Amniotic stem cell (primary cell): ENCODE results near the gene ID1.
A peak's percentile ranks its signal among the peaks of the same experiment; 100 is the strongest.
"Not testable (repeated sequence)": the region's sequence is repeated elsewhere in the genome, so short reads cannot be mapped to it uniquely, and the experiment has no call there.

Experiments
- DNase-seq: peaks from one replicate; lab custom pipeline; 2025; lab: John Stamatoyannopoulos, UW

Gene ID1

GRCh38 chr20:31573555-31574321, 31.4 kb upstream of the ID1 start:
- DNase-seq: no peak

GRCh38 chr20:31574986-31575385, 30.1 kb upstream of the ID1 start:
- not testable (repeated sequence) for DNase-seq

- DNase-seq: no peak
Observed at GRCh38 chr20:31576751-31577150, 28.3 kb upstream of the ID1 start.

- no peak for DNase-seq
Observed at GRCh38 chr20:31577194-31577593, 27.9 kb upstream of the ID1 start.

- no peak for DNase-seq
Observed at GRCh38 chr20:31578448-31579138, 26.5 kb upstream of the ID1 start.

- DNase-seq: no peak
Observed at GRCh38 chr20:31579245-31579644, 25.8 kb upstream of the ID1 start.

- not testable (repeated sequence) for DNase-seq
Observed at GRCh38 chr20:31579941-31580651, 25.0 kb upstream of the ID1 start.

GRCh38 chr20:31580706-31581105, 24.4 kb upstream of the ID1 start:
- no peak for DNase-seq

GRCh38 chr20:31581391-31581790, 23.7 kb upstream of the ID1 start:
- no peak for DNase-seq

GRCh38 chr20:31587545-31588389, 17.3 kb upstream of the ID1 start:
- no peak for DNase-seq

GRCh38 chr20:31590717-31591225, 14.3 kb upstream of the ID1 start:
- DNase-seq: no peak

- DNase-seq: no peak
Observed at GRCh38 chr20:31593221-31594001, 11.7 kb upstream of the ID1 start.

GRCh38 chr20:31594002-31594557, 11.0 kb upstream of the ID1 start:
- no peak for DNase-seq

GRCh38 chr20:31594558-31595379, 10.3 kb upstream of the ID1 start:
- no peak for DNase-seq

- DNase-seq: no peak
Observed at GRCh38 chr20:31595380-31595653, 9.8 kb upstream of the ID1 start.

GRCh38 chr20:31595654-31596411, 9.3 kb upstream of the ID1 start:
- peak; percentile 56 for DNase-seq

- DNase-seq: not testable (repeated sequence)
Observed at GRCh38 chr20:31596412-31596715, 8.7 kb upstream of the ID1 start.

- no peak for DNase-seq
Observed at GRCh38 chr20:31596831-31597480, 8.1 kb upstream of the ID1 start.

GRCh38 chr20:31597481-31597855, 7.6 kb upstream of the ID1 start:
- DNase-seq: no peak
